Gastroesophageal sphincter (tissue), 4 donors: ENCODE measurements around the gene FUT4. TPM values are rescaled to one million over a fixed set of nuclear protein-coding genes. Genes with fewer than 3 reads are reported as not detected.
"Not testable (repeated sequence)": the region's sequence is repeated elsewhere in the genome, so short reads cannot be mapped to it uniquely, and the experiment has no call there.

ENCODE experiments used
- ATAC-seq: fragments of 150-250 bp; one replicate; pipeline ENCODE4 v1.9.1; 2016; ENCODE audit warnings: mild to moderate bottlenecking, moderate library complexity
- H3K27ac ChIP-seq, 4 donors: fragments of 200-600 bp; sonication (generic) in 3 of 4; 1 replicate in 3 of 4; 2 replicates in 1 of 4; pipeline ENCODE4 v1.5.1; 2016 to 2019
- H3K27me3 ChIP-seq: fragments of 200-600 bp; sonication (generic); one replicate; pipeline ENCODE4 v1.5.1; 2019
- H3K36me3 ChIP-seq, 2 donors: fragments of 200-600 bp; sonication (generic); one replicate each; pipeline ENCODE4 v1.5.1; 2019; ENCODE audit warnings: control low read depth in 1 of 2
- H3K4me1 ChIP-seq, 3 donors: fragments of 200-600 bp; sonication (generic); 1 replicate in 2 of 3; 2 replicates in 1 of 3; pipeline ENCODE4 v1.5.1; 2016 to 2019; ENCODE audit warnings: control low read depth in 2 of 3
- H3K4me3 ChIP-seq, 2 donors: fragments of 200-600 bp; sonication (generic); one replicate each; pipeline ENCODE4 v1.5.1; 2019; ENCODE audit warnings: mild to moderate bottlenecking in 1 of 2, moderate library complexity in 1 of 2
- H3K9me3 ChIP-seq, 3 donors: fragments of 200-600 bp; sonication (generic); one replicate each; pipeline ENCODE4 v1.5.1; 2017 to 2019; ENCODE audit warnings: control low read depth in 2 of 3
- EP300 ChIP-seq: sonication (generic); formaldehyde crosslinking; IDR thresholded peaks from one replicate; pipeline ENCODE4 v1.6.1; 2017; ENCODE audit warnings: antibody characterized with exemption, mild to moderate bottlenecking
- POLR2A ChIP-seq, 2 donors: fragments of 450-650 bp; IDR thresholded peaks; one replicate each; pipeline ENCODE4 v1.6.1; 2017; ENCODE audit warnings: antibody characterized with exemption in 2 of 2, mild to moderate bottlenecking in 2 of 2, moderate library complexity in 1 of 2
- POLR2AphosphoS5 ChIP-seq: sonication (generic); formaldehyde crosslinking; IDR thresholded peaks from one replicate; pipeline ENCODE4 v1.6.1; 2017; ENCODE audit warnings: antibody characterized with exemption
- WGBS, 2 donors: methylation state at CpG; one replicate each; pipeline ENCODE4 v1.1.5; 2018; ENCODE audit warnings: low coverage in 1 of 2; 5-methylcytosine and 5-hydroxymethylcytosine counted together
- total RNA-seq, 4 donors: library from RNA; depleted of rRNA; stranded (reverse); fragments of >200 nt; gene quantifications; one replicate each; pipeline ENCODE4 v1.1.0, GENCODE V29; 2016
- TF ChIP-seq, protein P1 (sequence below), 4 experiments: fragments of 200-600 bp in 2 of 4; fragments of 450-650 bp in 2 of 4; sonication (generic) in 1 of 4; IDR thresholded peaks; one replicate each; pipeline ENCODE4 v1.5.1; 2017 to 2019; ENCODE audit warnings: antibody characterized with exemption in 4 of 4, mild to moderate bottlenecking in 2 of 4, moderate library complexity in 2 of 4

Gene FUT4
- total RNA-seq, 4 donors from 2014 or later: 5.2 to 7.8 (median 7.6) TPM

GRCh38 chr11:94504689-94505293, 38.9 kb upstream of the FUT4 start:
- no peaks in the 10 kb centered on the region for H3K4me1 ChIP-seq
- ATAC-seq: no peak
- H3K27ac ChIP-seq: no peak overlapping the region
- no peak overlapping the region for H3K4me3 ChIP-seq
- WGBS, 2 donors: 3 to 4% methylated on average over 3 of the region's 3 CpGs
- no peak for TF ChIP-seq POLR2AphosphoS5
- TF ChIP-seq, protein P1, sequence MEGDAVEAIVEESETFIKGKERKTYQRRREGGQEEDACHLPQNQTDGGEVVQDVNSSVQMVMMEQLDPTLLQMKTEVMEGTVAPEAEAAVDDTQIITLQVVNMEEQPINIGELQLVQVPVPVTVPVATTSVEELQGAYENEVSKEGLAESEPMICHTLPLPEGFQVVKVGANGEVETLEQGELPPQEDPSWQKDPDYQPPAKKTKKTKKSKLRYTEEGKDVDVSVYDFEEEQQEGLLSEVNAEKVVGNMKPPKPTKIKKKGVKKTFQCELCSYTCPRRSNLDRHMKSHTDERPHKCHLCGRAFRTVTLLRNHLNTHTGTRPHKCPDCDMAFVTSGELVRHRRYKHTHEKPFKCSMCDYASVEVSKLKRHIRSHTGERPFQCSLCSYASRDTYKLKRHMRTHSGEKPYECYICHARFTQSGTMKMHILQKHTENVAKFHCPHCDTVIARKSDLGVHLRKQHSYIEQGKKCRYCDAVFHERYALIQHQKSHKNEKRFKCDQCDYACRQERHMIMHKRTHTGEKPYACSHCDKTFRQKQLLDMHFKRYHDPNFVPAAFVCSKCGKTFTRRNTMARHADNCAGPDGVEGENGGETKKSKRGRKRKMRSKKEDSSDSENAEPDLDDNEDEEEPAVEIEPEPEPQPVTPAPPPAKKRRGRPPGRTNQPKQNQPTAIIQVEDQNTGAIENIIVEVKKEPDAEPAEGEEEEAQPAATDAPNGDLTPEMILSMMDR (IDR thresholded peaks at IDR 0.05): peak; percentile 39 to 66 (median 56)
- no peaks in the 10 kb centered on the region for H3K27me3 ChIP-seq
- no peaks in the 10 kb centered on the region for H3K9me3 ChIP-seq
- peaks cover 0 to 29% of the 10 kb centered on the region in 2 donors for H3K36me3 ChIP-seq

GRCh38 chr11:94506513-94506912, 37.2 kb upstream of the FUT4 start:
- H3K27ac ChIP-seq, H3K9me3 ChIP-seq, H3K27me3 ChIP-seq, H3K4me3 ChIP-seq, H3K4me1 ChIP-seq, ATAC-seq: not testable (repeated sequence)
- H3K36me3 ChIP-seq: peaks cover 0 to 12% of the 10 kb centered on the region in 2 donors
- WGBS, 2 donors: 84 to 94% methylated on average over 5 of the region's 5 CpGs

DNA sequence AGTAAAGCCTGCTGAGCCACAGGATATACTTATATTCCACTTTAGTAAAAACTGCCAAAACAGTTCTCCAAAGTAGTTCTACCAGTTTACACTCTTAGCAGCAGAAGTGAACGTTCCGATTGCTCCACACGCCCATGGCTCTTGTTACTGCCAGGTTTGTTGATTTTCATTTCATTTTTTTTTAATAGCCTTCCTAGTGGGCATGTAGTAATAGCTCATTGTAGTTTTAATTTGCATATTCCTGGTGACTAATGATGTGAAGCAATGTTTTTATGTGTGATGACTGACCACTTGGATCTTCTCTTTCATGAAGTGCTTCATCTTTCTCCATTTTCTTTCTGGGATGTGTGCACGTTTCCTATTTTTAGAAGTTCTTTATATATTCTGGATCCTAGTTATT, 36.2 kb upstream of the FUT4 start:
- H3K36me3 ChIP-seq: peaks cover 0 to 2% of the 10 kb centered on the region in 2 donors
- H3K9me3 ChIP-seq: no peaks in the 10 kb centered on the region
- no peak for ATAC-seq
- H3K27ac ChIP-seq: no peak overlapping the region
- H3K27me3 ChIP-seq: no peaks in the 10 kb centered on the region
- 42 to 78% methylated on average over 4 of the region's 4 CpGs for WGBS, 2 donors
- TF ChIP-seq, protein P1 (IDR thresholded peaks at IDR 0.05): no peak
- H3K4me3 ChIP-seq: no peak overlapping the region
- H3K4me1 ChIP-seq: peaks cover 0 to 8% (median 0%) of the 10 kb centered on the region in 3 donors

- Histone ChIP-seq H3K9me3 (no peaks in the 10 kb centered on the region), H3K27ac (no peak within 1 kb of the TSS), H3K4me3 (peak within 1 kb of the TSS; percentile 36 to 58), H3K36me3 (no peaks in the 10 kb centered on the region), H3K27me3 (peaks cover 5% of the 10 kb centered on the region), H3K4me1 (peaks cover 0 to 12% (median 0%) of the 10 kb centered on the region in 3 donors)
- peak; percentile 72 for ATAC-seq
- WGBS, 2 donors: 31 to 48% methylated on average over 14 to 19 of the region's 53 CpGs
- no peak for TF ChIP-seq POLR2AphosphoS5
- TF ChIP-seq POLR2A (IDR thresholded peaks at IDR 0.05): no peak
- TF ChIP-seq, protein P1 (IDR thresholded peaks at IDR 0.05): no peak
- no peak for TF ChIP-seq EP300
These were observed 31.6 kb upstream of the FUT4 start, which contains the start of gene C11orf97 for GRCh38 chr11:94511932-94512781. Gene C11orf97 (plus strand): TSS chr11:94512461. CDS start chr11:94512529, 68 bp downstream.

- Histone ChIP-seq H3K9me3 (no peaks in the 10 kb centered on the region), H3K4me3 (no peak overlapping the region), H3K4me1 (peaks cover 0 to 12% (median 0%) of the 10 kb centered on the region in 3 donors), H3K27me3 (peaks cover 5% of the 10 kb centered on the region), H3K27ac (no peak overlapping the region), H3K36me3 (no peaks in the 10 kb centered on the region)
- ATAC-seq: no peak
- TF ChIP-seq, protein P1 (IDR thresholded peaks at IDR 0.05): no peak
- TF ChIP-seq POLR2AphosphoS5 (no peak), POLR2A (IDR thresholded peaks at IDR 0.05) (no peak), EP300 (no peak)
- WGBS, 2 donors: 63 to 84% methylated on average over 2 of the region's 2 CpGs
These were observed 30.6 kb upstream of the FUT4 start for GRCh38 chr11:94513091-94513490.
